Measurements from ENCODE around the gene CEBPB.

GRCh38 chr20:50185426-50185825, 5.2 kb upstream of the CEBPB start:
- TF ChIP-seq GATA3 (IDR thresholded peaks at IDR 0.05; ENCODE audit: low read depth, low read length) (no peak), GATA2 (IDR thresholded peaks at IDR 0.05; ENCODE audit: low read depth, low read length) (no peak)

All from SH-SY5Y (cell line).